ENCODE data around the gene R3HDM2.

R3HDM2 gene

DNA sequence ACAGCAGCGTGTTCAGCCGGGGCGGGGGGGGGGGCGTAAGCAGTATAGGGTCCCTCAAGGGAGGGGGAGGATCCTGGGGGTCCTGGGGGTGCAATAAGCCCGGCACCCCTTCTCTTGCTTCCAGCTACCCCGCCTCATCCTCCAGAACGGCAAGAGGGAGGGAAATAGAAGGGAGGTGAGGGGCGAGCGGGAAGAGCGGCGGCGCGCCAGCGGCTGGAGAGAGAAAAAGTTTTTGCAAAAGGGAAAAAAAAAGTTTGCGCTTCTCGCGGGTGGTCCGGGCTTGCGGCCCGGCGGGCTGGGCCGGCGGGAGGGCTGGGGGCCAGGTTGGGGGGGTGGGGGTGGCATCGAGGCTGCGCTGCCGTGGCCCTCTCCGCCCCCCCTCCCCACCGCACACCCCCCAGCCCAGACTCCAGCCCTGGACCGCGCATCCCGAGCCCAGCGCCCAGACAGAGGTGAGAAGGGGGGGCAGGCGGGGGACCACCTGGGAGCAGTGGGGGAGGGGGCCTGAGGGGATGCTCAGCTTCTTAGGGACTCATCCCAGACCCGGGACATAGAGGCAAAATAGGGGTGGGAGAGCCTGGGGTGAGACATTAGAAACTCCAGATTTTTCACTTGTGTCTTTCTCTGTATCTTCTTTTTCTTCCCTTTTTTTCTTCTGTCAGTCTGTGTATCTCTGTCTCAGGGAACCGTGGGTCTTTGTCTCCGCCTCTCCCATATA, 29.1 kb upstream of the R3HDM2 start, which contains the start of gene GLI1:
TSS of gene GLI1 (plus strand) at position 36 of the 718 bp plus-strand sequence. CDS start 3,907 bp downstream, outside the sequence.
- WGBS, 2 experiments: 0 to 1% methylated on average over 20 to 35 of the region's 36 CpGs
- Histone ChIP-seq H3K27ac (ENCODE audit: insufficient read depth, low read depth, low read length, poor library complexity, severe bottlenecking) (no peak within 1 kb of the TSS), H3K9me3 (ENCODE audit: control insufficient read depth, low read length) (no peaks in the 10 kb centered on the region), H3K4me3 (ENCODE audit: insufficient read depth, low read depth, low read length) (peak within 1 kb of the TSS; percentile 48), H3K27me3 (ENCODE audit: control insufficient read depth, insufficient read depth, low read length, poor library complexity, severe bottlenecking) (peaks cover 21% of the 10 kb centered on the region), H3K4me1 (ENCODE audit: control insufficient read depth, insufficient read depth, low read length) (peaks cover 32% of the 10 kb centered on the region), H3K36me3 (ENCODE audit: control insufficient read depth, insufficient read depth, low read length) (no peaks in the 10 kb centered on the region)

GRCh38 chr12:57459055-57459749, 28.4 kb upstream of the R3HDM2 start:
- peak overlapping the region; percentile 48 for H3K4me3 ChIP-seq (ENCODE audit: insufficient read depth, low read depth, low read length)
- 0 to 1% methylated on average over 24 of the region's 24 CpGs for WGBS, 2 experiments
- H3K27ac ChIP-seq (ENCODE audit: insufficient read depth, low read depth, low read length, poor library complexity, severe bottlenecking): no peak overlapping the region

DNA sequence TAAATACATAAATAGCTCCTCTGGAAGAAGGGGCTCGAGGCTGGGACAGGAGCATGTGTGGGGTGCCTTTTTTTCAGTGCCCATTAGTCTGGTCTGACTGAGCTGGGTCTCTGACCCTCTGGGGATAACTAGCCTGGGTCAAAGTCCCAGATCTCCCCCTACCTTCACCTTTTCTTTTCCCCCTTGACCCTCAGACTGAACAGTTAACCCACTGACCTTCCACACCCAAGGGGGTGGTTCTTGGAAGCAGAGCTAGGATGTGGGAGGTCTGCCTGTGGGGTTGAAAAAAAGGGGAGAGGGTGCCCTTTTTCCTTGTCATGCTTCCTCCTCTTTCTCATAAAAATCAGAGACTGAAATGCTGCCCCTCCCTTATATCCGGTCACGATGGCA, 27.8 kb upstream of the R3HDM2 start:
- no peaks in the 10 kb centered on the region for H3K9me3 ChIP-seq (ENCODE audit: control insufficient read depth, low read length)
- WGBS, 2 experiments: 25 to 32% methylated on average over 3 of the region's 3 CpGs
- H3K27me3 ChIP-seq (ENCODE audit: control insufficient read depth, insufficient read depth, low read length, poor library complexity, severe bottlenecking): peaks cover 21% of the 10 kb centered on the region
- peaks cover 36% of the 10 kb centered on the region for H3K4me1 ChIP-seq (ENCODE audit: control insufficient read depth, insufficient read depth, low read length)
- H3K27ac ChIP-seq (ENCODE audit: insufficient read depth, low read depth, low read length, poor library complexity, severe bottlenecking): no peak overlapping the region
- H3K4me3 ChIP-seq (ENCODE audit: insufficient read depth, low read depth, low read length): peak overlapping the region; percentile 48
- H3K36me3 ChIP-seq (ENCODE audit: control insufficient read depth, insufficient read depth, low read length): no peaks in the 10 kb centered on the region

More at GRCh38 chr12:57459055-57459749, 28.4 kb upstream of the R3HDM2 start:
- Histone ChIP-seq H3K9me3 (ENCODE audit: control insufficient read depth, low read length) (no peaks in the 10 kb centered on the region), H3K4me1 (ENCODE audit: control insufficient read depth, insufficient read depth, low read length) (peaks cover 36% of the 10 kb centered on the region), H3K36me3 (ENCODE audit: control insufficient read depth, insufficient read depth, low read length) (no peaks in the 10 kb centered on the region), H3K27me3 (ENCODE audit: control insufficient read depth, insufficient read depth, low read length, poor library complexity, severe bottlenecking) (peaks cover 21% of the 10 kb centered on the region)

GRCh38 chr12:57456737-57457490, 26.1 kb upstream of the R3HDM2 start:
- no peaks in the 10 kb centered on the region for H3K9me3 ChIP-seq (ENCODE audit: control insufficient read depth, low read length)
- 91 to 92% methylated on average over 6 of the region's 6 CpGs for WGBS, 2 experiments
- peaks cover 19% of the 10 kb centered on the region for H3K27me3 ChIP-seq (ENCODE audit: control insufficient read depth, insufficient read depth, low read length, poor library complexity, severe bottlenecking)
- H3K27ac ChIP-seq (ENCODE audit: insufficient read depth, low read depth, low read length, poor library complexity, severe bottlenecking): no peak overlapping the region
- H3K4me3 ChIP-seq (ENCODE audit: insufficient read depth, low read depth, low read length): no peak overlapping the region
- no peaks in the 10 kb centered on the region for H3K36me3 ChIP-seq (ENCODE audit: control insufficient read depth, insufficient read depth, low read length)
- H3K4me1 ChIP-seq (ENCODE audit: control insufficient read depth, insufficient read depth, low read length): peaks cover 42% of the 10 kb centered on the region

DNA sequence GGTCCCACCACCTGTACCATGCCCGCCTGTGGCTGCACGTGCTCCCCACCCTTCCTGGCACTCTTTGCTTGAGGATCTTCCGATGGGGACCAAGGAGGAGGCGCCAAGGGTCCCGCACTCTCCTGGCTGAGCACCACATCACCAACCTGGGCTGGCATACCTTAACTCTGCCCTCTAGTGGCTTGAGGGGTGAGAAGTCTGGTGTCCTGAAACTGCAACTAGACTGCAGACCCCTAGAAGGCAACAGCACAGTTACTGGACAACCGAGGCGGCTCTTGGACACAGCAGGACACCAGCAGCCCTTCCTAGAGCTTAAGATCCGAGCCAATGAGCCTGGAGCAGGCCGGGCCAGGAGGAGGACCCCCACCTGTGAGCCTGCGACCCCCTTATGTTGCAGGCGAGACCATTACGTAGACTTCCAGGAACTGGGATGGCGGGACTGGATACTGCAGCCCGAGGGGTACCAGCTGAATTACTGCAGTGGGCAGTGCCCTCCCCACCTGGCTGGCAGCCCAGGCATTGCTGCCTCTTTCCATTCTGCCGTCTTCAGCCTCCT, 25.4 kb upstream of the R3HDM2 start:
- H3K9me3 ChIP-seq (ENCODE audit: control insufficient read depth, low read length): no peaks in the 10 kb centered on the region
- H3K27ac ChIP-seq (ENCODE audit: insufficient read depth, low read depth, low read length, poor library complexity, severe bottlenecking): no peak overlapping the region
- H3K36me3 ChIP-seq (ENCODE audit: control insufficient read depth, insufficient read depth, low read length): no peaks in the 10 kb centered on the region
- H3K27me3 ChIP-seq (ENCODE audit: control insufficient read depth, insufficient read depth, low read length, poor library complexity, severe bottlenecking): peaks cover 12% of the 10 kb centered on the region
- H3K4me3 ChIP-seq (ENCODE audit: insufficient read depth, low read depth, low read length): no peak overlapping the region
- peaks cover 35% of the 10 kb centered on the region for H3K4me1 ChIP-seq (ENCODE audit: control insufficient read depth, insufficient read depth, low read length)
- 52 to 53% methylated on average over 15 of the region's 15 CpGs for WGBS, 2 experiments

- Histone ChIP-seq H3K4me3 (ENCODE audit: insufficient read depth, low read depth, low read length) (no peak overlapping the region), H3K36me3 (ENCODE audit: control insufficient read depth, insufficient read depth, low read length) (no peaks in the 10 kb centered on the region), H3K4me1 (ENCODE audit: control insufficient read depth, insufficient read depth, low read length) (peaks cover 29% of the 10 kb centered on the region), H3K9me3 (ENCODE audit: control insufficient read depth, low read length) (no peaks in the 10 kb centered on the region), H3K27me3 (ENCODE audit: control insufficient read depth, insufficient read depth, low read length, poor library complexity, severe bottlenecking) (peaks cover 6% of the 10 kb centered on the region), H3K27ac (ENCODE audit: insufficient read depth, low read depth, low read length, poor library complexity, severe bottlenecking) (no peak overlapping the region)
- 69 to 72% methylated on average over 10 of the region's 10 CpGs for WGBS, 2 experiments
Measured at GRCh38 chr12:57455374-57456144, 24.7 kb upstream of the R3HDM2 start.

DNA sequence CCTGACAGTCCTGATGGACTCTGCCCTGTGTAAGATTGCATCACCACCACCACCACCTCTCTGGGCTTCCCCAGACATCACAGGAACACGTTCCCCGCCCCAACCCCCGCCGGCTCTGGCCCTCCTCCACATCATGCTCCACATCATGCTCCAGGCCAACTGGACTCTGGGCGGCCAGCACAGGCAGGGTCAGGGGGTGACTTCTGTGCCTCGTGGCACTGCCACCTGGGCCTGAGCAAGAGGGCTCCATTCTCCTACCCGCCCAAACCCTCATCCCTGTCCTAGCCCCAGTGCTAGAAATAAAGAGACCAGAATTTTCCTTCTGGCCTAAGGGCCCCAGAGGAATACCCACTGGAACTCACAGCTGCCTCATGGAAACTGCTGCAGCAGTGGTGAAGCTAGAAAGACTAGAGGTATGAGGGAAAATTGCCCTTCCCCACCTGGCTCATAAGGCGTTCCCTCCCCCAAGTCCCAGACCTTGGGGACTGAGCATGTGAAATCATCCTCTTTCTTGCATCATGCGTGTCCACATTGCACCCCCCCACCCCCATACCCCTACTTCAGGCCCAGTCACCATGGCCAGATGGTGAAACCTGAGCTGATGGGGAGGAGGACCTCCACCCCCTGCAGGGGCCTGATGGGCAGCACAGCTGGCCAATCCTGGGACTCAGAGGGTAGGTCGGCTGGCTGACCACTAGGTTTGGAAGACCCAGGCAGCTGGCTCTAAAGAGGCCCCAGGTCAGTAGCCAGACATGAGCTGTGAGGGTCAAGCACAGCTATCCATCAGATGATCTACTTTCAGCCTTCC, 23.9 kb upstream of the R3HDM2 start, which contains the start of gene INHBE:
TSS of gene INHBE (plus strand) at position 742 of the 808 bp plus-strand sequence. CDS start 230 bp downstream, outside the sequence.
- Histone ChIP-seq H3K4me3 (ENCODE audit: insufficient read depth, low read depth, low read length) (no peak within 1 kb of the TSS), H3K9me3 (ENCODE audit: control insufficient read depth, low read length) (no peaks in the 10 kb centered on the region), H3K27ac (ENCODE audit: insufficient read depth, low read depth, low read length, poor library complexity, severe bottlenecking) (peak within 1 kb of the TSS; percentile 93), H3K27me3 (ENCODE audit: control insufficient read depth, insufficient read depth, low read length, poor library complexity, severe bottlenecking) (no peaks in the 10 kb centered on the region), H3K36me3 (ENCODE audit: control insufficient read depth, insufficient read depth, low read length) (no peaks in the 10 kb centered on the region), H3K4me1 (ENCODE audit: control insufficient read depth, insufficient read depth, low read length) (peaks cover 25% of the 10 kb centered on the region)
- 53 to 56% methylated on average over 10 of the region's 10 CpGs for WGBS, 2 experiments

DNA sequence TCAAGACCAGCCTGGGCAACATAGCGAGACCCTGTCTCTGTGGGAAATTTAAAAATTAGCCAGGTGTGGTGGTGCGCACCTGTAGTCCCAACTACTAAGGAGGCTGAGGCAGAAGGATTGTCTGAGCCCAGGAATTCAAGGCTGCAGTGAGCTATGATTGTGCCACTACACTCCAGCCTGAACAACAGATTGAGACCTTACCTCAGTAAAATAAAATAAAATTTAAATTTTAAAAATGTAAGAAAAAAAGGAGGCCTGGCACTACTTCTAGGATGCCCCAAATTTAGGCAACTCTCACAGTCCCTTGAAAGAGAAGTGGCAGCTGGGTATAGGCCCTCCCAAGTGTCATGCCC, 23.3 kb upstream of the R3HDM2 start:
- Histone ChIP-seq H3K27me3 (ENCODE audit: control insufficient read depth, insufficient read depth, low read length, poor library complexity, severe bottlenecking) (no peaks in the 10 kb centered on the region), H3K4me3 (ENCODE audit: insufficient read depth, low read depth, low read length) (no peak overlapping the region), H3K27ac (ENCODE audit: insufficient read depth, low read depth, low read length, poor library complexity, severe bottlenecking) (no peak overlapping the region), H3K4me1 (ENCODE audit: control insufficient read depth, insufficient read depth, low read length) (peaks cover 25% of the 10 kb centered on the region), H3K36me3 (ENCODE audit: control insufficient read depth, insufficient read depth, low read length) (no peaks in the 10 kb centered on the region), H3K9me3 (ENCODE audit: control insufficient read depth, low read length) (no peaks in the 10 kb centered on the region)
- WGBS, 2 experiments: 93 to 98% methylated on average over 2 of the region's 2 CpGs

- Histone ChIP-seq H3K27ac (ENCODE audit: insufficient read depth, low read depth, low read length, poor library complexity, severe bottlenecking) (no peak overlapping the region), H3K36me3 (ENCODE audit: control insufficient read depth, insufficient read depth, low read length) (no peaks in the 10 kb centered on the region), H3K27me3 (ENCODE audit: control insufficient read depth, insufficient read depth, low read length, poor library complexity, severe bottlenecking) (no peaks in the 10 kb centered on the region), H3K4me1 (ENCODE audit: control insufficient read depth, insufficient read depth, low read length) (peaks cover 20% of the 10 kb centered on the region), H3K9me3 (ENCODE audit: control insufficient read depth, low read length) (no peaks in the 10 kb centered on the region), H3K4me3 (ENCODE audit: insufficient read depth, low read depth, low read length) (no peak overlapping the region)
- 39 to 44% methylated on average over 6 to 7 of the region's 7 CpGs for WGBS, 2 experiments
Measured at GRCh38 chr12:57452937-57453509, 22.2 kb upstream of the R3HDM2 start.
